HG03469 (cell line): ENCODE measurements around the gene SNAPIN.
A peak's percentile ranks its signal among the peaks of the same experiment; 100 is the strongest.
"Not testable (repeated sequence)": the region's sequence is repeated elsewhere in the genome, so short reads cannot be mapped to it uniquely, and the experiment has no call there.

Experiments
- ATAC-seq: cut with Tn5 transposase; IDR thresholded peaks from one replicate; pipeline ENCODE4 v1.9.1; 2021; ENCODE audit warnings: mild to moderate bottlenecking, moderate library complexity, moderate number of reproducible peaks; ENCODE audit not compliant: unreplicated experiment

SNAPIN gene

DNA sequence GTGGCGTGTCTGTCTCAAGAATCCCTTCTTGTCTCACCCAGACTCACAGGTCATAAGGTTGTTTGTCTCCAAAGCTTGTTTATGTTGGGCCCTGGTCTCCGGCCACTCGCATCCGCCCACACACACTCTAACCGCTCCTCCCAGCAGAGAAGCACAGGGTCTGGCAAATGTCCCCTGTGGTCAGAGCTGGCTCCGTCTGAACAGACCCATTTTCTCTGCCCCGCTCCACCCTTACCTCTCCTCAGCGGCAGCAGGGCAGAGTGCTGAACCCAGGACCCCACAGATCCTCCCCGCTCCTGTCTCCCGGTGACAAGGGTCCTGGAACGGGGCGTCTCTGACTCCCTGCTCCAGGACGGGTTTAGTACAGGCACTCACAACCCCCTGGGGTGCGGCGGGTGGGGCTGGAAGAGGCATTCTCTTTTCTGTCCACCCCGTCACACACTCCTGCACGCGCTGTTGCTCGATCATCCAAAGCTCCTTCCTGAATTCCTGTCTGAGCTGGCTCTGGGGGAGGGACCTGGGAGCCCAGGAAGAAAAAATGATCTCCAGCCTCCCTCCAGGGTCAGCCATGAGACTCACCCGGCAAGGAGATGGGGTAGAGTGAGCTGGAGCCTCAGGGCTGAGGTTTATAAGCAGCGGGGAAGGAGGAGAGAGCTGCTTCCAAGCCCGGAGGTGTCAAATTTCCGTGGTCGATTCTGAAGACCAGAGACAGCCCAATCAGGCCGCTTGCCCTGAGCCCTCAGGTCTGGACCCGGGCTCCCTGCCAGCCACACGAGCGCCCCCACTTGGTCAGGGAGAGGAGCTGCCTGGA, 31.4 kb upstream of the SNAPIN start, which contains the start of gene S100A13:
Gene S100A13 (minus strand): TSS at position 602 of the 811 bp plus-strand sequence. CDS start 1,033 bp downstream, outside the sequence.
- ATAC-seq: no peak

DNA sequence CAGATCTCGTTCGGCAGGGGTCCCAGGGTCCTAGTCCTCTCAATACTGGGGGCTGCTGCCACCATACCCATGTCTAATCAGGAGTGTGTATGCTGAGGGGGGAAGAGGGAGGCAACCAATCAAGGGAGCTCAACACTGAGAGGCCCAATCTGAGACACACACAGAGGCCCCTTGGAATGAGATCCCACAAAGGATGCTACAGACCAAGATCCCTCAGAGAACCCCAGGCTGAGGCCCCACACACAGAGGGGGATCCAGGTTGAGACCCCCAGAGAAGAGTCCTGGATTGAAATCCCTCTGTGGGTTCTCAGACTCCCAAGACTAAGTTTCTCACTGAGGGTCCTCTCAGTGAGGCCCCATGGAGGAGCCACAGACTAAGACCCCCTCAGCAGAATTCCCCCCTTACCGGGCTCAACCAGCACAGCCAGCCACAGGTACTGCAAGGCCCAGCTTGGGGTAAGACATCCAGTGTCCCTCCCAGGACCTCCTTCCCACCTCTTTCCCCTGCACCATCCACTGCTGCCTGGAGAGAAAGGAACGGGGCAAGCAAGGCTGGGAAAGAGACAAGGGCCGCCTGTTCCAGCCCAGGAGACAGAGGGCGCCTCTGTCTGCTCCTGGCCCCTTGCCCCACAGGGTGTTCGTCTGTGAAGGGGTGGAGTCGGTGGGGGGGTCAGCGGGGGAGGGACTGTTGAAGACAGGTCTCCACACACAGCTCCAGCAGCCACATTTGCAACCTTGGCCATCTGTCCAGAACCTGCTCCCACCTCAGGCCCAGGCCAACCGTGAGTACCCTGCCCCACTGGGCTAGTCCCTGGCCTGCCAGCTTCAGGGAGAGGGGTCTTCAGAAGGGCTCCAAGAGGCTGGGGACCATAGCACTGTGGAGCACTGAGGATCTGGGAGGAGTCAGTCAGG, 30.5 kb upstream of the SNAPIN start, which contains the start of gene S100A1:
Gene S100A1 (plus strand): TSS at position 720 of the 912 bp plus-strand sequence. CDS start 2,088 bp downstream, outside the sequence.
- ATAC-seq: no peak

DNA sequence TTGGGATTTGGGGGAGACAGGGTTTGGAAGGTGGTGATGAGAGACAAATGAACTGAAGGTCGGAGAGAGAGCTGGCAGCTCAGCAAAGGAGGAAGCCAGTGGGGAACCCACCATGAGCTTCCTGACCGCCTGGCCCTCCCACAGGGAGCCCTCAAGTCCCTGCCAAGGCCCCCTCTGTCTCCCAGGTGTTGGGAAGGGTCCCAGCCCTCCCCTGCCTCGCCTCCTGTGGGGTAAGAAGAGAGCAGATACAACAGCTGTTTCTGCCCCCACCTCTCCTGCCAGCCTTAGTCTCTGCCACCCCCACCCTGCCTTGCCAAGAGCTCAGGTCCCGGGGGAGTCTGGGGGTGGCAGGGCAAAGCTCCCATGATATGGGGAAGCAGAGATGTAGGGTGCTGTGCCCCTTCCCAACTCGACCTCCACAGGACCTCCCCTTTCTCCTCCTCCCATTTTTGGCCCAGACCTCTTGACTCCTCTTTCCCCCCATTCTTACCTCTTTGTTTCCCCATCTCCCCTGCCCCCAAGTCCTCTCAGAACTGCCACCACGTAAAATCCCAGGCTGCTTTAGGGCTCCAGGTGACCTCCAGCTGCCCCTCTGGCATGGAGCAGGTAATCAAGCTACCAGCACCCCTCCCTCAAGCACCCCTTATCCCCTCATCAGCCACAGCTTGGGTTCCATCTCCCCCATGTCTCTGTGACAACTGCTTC, 29.7 kb upstream of the SNAPIN start:
- ATAC-seq: no peak

DNA sequence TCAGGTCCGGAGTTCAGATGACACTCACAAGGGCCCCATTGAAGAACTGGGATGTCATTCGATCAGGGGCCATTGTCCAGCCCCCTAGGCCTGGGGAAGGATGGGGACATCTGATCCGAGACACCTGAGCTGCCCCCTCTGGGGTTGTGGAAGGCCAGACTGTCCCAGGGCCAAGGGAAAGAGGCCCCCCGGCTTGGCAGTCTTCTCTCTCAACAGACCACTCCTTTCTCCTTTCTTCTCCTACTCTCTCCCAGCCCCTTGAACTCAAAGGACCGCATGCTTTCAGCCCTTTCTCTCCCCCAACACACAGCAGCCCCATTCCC, 29.2 kb upstream of the SNAPIN start:
- no peak for ATAC-seq

DNA sequence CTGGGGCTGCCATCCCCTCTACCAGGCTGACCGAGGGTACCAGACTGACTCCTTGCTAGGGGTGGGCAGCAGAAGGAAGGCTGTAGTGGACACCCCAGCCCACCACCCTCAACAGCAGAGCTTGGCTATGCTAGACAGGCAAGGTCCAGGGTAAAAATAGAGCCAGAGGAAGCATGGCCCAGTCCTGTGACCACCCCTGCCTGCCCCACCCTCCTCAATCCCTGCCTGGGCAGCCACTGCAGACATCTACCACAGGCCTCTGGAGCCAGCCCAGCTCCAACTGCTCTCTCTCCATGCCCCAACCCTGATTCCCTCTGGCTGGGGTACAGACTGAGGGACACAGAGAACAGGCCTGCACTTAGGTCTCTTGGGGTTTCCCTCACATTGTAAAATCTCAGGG, 28.5 kb upstream of the SNAPIN start:
- no peak for ATAC-seq

DNA sequence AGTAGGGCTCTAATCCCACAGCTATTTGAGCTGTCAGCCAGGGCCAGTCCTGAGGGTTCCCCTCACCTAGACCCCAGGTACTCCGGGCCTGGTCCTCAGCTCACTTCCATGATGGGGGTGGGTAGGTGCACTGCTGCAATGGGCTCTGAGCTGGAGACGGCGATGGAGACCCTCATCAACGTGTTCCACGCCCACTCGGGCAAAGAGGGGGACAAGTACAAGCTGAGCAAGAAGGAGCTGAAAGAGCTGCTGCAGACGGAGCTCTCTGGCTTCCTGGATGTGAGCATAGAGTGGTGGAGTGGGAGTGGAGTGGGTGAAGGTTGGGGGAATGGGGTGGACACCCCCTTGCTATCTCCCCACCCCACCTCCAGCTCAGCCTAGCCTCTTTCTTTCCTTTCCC, 28.1 kb upstream of the SNAPIN start:
- ATAC-seq: no peak

DNA sequence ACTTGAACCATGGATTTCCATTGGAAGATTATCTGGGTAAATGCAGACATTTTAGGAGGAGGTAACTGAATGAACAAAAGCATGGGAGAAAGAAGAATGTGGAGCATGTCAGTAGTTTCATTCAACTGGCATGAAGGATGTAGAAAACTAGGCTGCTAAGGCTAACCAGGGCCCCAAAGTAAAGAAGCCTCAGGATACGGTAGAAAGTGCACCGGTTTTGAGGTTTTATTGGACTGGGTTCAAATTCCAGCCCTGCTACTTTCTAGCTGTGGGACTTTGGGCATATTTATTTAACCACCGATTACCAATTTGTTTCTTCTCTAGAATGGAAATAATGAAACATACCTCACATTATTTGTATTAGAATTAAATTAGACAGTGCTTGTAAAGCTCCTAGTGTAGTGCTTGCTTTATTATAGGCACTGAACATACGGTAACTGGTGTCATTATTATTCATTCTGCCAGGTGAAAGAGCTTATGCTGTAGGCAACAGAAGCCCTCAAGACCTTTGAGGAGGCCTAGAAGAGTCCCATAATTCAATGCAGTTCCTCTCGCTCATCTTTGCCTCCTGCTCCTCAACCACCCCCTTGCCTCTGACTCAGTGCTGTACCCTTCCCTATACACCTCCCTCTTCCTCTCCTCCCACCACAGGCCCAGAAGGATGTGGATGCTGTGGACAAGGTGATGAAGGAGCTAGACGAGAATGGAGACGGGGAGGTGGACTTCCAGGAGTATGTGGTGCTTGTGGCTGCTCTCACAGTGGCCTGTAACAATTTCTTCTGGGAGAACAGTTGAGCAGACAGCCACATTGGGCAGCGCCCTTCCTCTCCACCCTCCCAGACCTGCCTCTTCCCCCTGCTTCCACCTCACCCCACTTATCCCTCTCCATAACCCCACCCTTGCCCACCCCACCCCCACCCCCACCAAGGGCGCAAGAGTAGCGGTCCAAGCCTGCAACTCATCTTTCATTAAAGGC, 27.2 kb upstream of the SNAPIN start:
- ATAC-seq: no peak

DNA sequence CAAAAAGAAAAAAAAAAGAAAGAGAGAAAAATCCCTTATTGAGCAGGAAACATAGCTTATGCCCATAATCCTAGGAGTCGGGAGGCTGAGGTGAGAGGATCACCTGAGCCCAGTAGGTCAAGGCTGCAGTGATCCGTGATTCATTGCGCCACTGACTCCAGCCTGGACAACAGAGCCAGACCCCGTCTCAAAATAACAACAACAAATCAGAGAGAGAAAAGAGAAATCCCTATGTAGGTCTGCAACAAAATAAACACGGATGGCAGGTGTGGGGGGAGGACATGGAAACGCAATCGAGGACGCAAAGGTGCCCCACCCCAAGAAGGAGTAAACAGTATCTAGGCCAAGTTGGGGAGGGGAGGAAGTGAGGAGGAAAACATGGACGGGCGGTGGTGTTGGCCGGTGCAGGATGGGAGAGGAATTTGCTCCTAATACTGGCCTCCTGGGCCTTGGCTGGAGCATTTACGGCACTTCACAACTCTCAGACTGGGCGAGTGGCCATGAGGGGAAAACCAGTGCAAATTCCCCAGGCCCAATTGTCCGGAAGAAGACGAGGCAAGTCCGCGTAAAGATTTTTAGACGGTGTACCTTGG, 25.2 kb upstream of the SNAPIN start:
- no peak for ATAC-seq

DNA sequence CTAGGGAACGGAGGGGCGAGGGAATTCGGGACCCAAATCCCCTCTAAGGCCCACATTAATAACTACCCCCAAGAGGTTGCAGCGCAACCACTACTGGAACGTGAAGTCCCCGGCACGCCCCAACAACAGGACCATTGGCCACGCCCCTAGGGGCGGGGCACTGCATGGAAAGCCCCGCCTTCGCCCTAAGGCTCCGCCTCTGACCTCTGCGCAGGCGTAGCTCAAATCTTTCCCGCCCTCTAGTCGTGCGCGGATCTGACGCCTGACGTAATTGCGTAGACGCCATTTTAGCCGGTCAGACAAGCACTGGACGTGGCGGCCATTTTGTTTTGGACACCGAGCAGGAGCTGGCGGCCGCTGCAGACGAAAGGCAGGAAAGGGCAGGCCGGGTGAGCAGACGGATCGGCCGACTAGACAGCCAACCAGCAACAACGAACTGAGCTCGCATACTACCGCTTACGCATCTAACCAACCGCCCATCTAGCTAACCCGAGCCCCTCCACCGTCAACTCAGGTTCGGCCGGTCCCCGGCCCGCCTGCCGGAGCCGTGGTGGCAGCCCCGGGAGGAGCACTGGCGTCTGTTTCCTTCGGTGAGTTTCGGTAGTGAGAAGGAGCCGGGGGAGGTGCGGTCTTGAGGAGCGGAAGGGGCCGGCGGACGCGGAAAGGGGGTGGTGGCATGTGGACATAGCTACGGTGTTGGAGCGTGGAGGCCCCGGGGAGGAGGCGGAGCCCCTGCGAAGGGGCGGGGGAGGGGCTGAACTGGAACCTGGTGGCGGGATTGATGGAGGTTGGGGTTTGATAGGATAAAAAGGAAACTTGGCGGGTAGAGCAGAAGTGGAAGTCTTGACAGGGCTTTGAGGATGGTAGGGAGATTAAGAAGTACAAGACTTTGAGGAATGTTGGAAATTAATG, 24.5 kb upstream of the SNAPIN start, which contains the start of gene CHTOP:
Gene CHTOP (plus strand): TSS at position 313 of the 912 bp plus-strand sequence. CDS start 2,523 bp downstream, outside the sequence.
- ATAC-seq: peak; percentile 90

DNA sequence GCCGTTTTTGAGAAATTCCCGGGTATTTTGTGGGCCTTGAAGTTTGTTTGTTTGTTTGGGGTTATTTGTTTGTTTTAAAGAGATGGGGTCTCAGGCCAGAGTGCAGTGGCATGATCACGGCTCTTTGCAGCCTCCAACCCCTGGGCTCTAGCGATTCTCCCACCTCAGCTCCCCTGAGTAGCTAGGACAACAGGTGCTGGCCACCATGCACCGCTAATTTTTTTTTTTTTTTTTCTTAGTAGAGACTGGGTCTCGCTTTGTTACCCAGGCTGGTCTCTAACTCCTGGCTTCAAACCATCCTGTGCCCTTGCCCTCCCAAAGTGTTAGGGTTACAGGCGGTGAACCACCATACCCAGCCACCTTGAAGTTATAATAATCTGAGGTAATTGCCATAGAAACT, 22.6 kb upstream of the SNAPIN start:
- ATAC-seq: no peak

DNA sequence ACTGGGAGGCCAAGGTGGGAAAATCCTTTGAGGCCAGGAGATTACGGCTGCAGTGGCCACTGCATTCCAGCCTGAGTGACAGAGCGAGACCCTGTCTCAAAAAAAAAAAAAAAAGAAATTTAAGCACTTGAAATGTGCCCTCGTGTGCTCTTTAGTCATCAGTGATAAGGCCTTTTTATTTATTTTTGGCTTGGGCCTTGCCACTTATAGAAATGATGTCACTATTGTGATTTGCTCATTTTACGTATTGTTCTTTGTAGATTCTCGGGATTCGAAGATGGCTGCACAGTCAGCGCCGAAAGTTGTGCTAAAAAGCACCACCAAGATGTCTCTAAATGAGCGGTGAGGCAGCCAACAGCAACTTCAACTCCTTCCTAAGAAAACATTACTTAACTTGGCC, 22.2 kb upstream of the SNAPIN start:
- ATAC-seq: no peak

DNA sequence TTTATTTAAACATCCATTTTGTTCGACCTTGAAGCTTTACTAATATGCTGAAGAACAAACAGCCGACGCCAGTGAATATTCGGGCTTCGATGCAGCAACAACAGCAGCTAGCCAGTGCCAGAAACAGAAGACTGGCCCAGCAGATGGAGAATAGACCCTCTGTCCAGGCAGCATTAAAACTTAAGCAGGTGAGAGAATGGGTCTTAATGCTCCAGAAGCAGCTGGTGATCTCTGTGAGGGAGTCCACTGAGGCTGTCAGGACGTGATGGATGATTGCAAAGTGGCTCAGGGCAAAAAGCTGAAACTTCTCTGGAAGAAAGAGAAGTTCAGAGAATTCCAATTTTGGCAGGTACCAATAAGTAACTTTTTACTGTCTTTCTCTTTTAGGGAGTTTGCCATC, 20.2 kb upstream of the SNAPIN start:
- no peak for ATAC-seq

DNA sequence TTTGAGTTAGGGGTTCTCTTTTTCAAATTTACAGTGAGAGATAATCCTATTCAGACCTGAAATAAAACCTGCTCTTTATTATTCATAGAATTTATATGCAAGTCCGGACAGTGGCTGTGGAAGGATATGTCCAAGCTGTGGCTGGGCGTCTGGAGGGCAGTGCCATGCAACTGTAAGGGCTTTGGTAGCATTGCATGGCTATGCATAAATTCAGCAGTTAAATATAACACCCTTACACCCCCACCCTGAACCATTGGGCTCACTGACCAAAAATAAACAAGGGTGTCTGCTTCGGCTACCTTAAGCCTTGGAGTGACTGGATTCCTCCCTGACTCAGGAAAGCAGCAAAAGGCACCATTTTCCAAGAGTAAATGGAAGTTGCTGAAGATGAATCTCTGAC, 19.2 kb upstream of the SNAPIN start:
- no peak for ATAC-seq

DNA sequence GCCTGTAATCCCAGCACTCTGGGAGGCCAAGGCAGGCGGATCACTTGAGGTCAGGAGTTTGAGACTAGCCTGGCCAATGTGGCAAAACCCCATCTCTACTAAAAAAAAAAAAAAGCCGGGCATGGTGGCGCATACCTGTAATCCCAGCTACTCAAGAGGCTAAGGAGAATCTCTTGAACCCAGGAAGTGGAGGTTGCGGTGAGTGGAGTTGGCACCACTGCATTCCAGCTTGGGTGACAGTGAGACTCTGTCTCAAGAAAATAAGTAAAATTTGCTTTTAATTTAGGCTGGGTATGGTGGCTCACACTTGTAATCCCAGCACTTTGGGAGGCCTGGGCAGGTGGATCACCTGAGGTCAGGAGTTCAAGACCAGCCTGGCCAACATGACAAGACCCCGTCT, 18.3 kb upstream of the SNAPIN start:
- not testable (repeated sequence) for ATAC-seq

DNA sequence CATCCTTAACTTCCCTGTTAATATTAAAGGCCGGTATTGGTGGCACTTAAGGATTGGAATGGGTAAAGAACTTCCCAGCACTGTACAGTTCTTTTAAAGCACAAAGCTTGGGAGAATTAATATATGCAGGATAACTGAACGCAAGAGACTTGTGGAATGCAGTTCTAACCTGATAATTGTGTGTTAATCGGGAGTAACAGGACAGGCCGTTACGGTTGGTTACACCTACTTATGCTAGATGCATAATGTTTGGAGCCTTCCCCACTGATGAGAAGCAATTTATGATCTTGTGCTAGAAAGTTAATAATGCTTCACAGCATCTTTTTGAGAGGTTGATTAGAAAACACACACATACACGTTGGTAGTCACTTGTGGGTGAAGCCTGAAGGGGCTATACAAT, 17.6 kb upstream of the SNAPIN start:
- ATAC-seq: no peak

DNA sequence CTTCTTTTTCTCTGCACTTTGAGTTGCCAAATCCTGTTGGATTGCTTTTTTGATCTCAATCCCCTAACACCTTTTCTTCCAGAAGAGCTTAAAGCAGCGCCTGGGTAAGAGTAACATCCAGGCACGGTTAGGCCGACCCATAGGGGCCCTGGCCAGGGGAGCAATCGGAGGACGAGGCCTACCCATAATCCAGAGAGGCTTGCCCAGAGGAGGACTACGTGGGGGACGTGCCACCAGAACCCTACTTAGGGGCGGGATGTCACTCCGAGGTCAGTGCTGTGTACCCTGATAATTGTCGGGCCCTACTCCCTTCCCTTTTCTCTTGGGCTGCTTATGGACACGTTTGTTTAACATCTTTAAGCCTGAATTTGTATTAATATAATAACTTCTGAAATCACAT, 16.3 kb upstream of the SNAPIN start:
- no peak for ATAC-seq

DNA sequence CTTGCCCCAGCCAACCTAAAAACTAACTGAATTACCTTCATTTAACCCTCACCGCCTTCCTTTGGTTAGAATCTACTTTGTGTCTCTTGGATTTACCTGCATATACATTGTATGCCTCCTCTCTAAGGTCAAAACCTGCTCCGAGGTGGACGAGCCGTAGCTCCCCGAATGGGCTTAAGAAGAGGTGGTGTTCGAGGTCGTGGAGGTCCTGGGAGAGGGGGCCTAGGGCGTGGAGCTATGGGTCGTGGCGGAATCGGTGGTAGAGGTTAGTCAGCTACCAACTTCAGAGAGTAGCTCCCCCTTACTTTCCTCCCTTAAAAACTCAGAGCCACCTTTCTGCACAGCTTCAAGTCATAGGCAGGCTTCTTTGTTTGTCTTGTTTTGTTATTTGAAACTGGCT, 15.4 kb upstream of the SNAPIN start:
- ATAC-seq: no peak

DNA sequence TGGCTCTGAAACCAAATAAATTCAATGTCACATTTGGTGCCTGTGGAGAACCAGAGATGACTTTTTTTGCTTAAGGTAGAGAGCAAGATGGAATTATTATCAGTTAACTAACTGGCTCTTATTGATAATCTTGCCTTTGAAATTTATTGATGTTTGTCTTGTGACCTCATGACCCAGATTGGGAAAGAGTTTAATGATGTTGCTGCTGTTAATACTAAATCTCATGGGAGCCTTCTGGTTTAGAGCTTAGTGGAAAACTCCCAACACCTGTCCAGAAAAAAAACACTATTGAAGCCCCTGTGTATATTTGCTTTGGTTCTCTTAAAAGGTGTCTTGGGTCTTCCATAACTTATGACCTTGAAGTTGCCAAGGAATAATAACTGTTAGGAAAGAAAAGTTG, 14.7 kb upstream of the SNAPIN start:
- no peak for ATAC-seq
